ENCODE data around the gene SMAD5. TPM values are rescaled to one million over a fixed set of nuclear protein-coding genes. Genes with fewer than 3 reads are reported as not detected.

The SMAD5 gene
- total and polyA plus RNA-seq, 12 donors = 6.4 to 76.6 (median 46.2) TPM

- no peak overlapping the region for H3K4me3 ChIP-seq
- H3K27me3 ChIP-seq = peaks cover 28% of the 10 kb centered on the region
- peaks cover 0 to 16% of the 10 kb centered on the region in 2 donors for H3K36me3 ChIP-seq (replicated peaks in 1 of 2)
- no peak overlapping the region for H3K27ac ChIP-seq
- DNase-seq = no peak
- WGBS, 4 donors = 95 to 98% (median 97%) methylated on average over 7 of the region's 7 CpGs
- TF ChIP-seq CTCF (IDR thresholded peaks at IDR 0.05) (no peak), POLR2A (IDR thresholded peaks at IDR 0.05) (no peak)
- intact Hi-C loops (cut with DNase I) = no loop called here
- H3K9me3 ChIP-seq (replicated peaks in 1 of 3) = no peaks in the 10 kb centered on the region
- peaks cover 3 to 16% of the 10 kb centered on the region in 2 donors for H3K4me1 ChIP-seq (replicated peaks in 1 of 2)
Measured at GRCh38 chr5:136188859-136189258, 56.2 kb downstream of the SMAD5 start.

GRCh38 chr5:136190091-136190720 lies 57.6 kb downstream of the SMAD5 start:
- DNase-seq = peak in 1 of 7 donors; percentile 37
- 43 to 63% (median 60%) methylated on average over 5 of the region's 5 CpGs for WGBS, 4 donors
- Histone ChIP-seq H3K9me3 (replicated peaks in 1 of 3) (no peaks in the 10 kb centered on the region), H3K4me3 (no peak overlapping the region), H3K4me1 (replicated peaks in 1 of 2) (peaks cover 3 to 16% of the 10 kb centered on the region in 2 donors), H3K27me3 (peaks cover 28% of the 10 kb centered on the region), H3K27ac (no peak overlapping the region), H3K36me3 (replicated peaks in 1 of 2) (peaks cover 0 to 16% of the 10 kb centered on the region in 2 donors)
- intact Hi-C loops (cut with DNase I) = no loop called here
- TF ChIP-seq POLR2A (IDR thresholded peaks at IDR 0.05) (no peak), CTCF (IDR thresholded peaks at IDR 0.05) (no peak)

- Histone ChIP-seq H3K4me3 (no peak overlapping the region), H3K36me3 (replicated peaks in 1 of 2) (peaks cover 0 to 16% of the 10 kb centered on the region in 2 donors), H3K9me3 (replicated peaks in 1 of 3) (no peaks in the 10 kb centered on the region), H3K27me3 (peaks cover 28% of the 10 kb centered on the region), H3K27ac (no peak overlapping the region), H3K4me1 (replicated peaks in 1 of 2) (peaks cover 3 to 16% of the 10 kb centered on the region in 2 donors)
- intact Hi-C loops (cut with DNase I) = no loop called here
- no peak for TF ChIP-seq CTCF (IDR thresholded peaks at IDR 0.05)
- no peak for TF ChIP-seq POLR2A (IDR thresholded peaks at IDR 0.05)
- WGBS, 4 donors = 0 to 40% (median 22%) methylated on average over 1 of the region's 1 CpG
- no peak for DNase-seq
Measured at GRCh38 chr5:136190904-136191303, 58.3 kb downstream of the SMAD5 start.

GRCh38 chr5:136191304-136192014 lies 58.8 kb downstream of the SMAD5 start:
- 21 to 42% (median 26%) methylated on average over 21 to 44 of the region's 44 CpGs for WGBS, 4 donors

More at GRCh38 chr5:136191304-136192014, 58.8 kb downstream of the SMAD5 start:
- H3K4me1 ChIP-seq (replicated peaks in 1 of 2) = peaks cover 3 to 16% of the 10 kb centered on the region in 2 donors
- no peak overlapping the region for H3K4me3 ChIP-seq
- H3K9me3 ChIP-seq (replicated peaks in 1 of 3) = no peaks in the 10 kb centered on the region
- peak in 1 of 7 donors; percentile 37 for DNase-seq
- H3K27me3 ChIP-seq = peaks cover 28% of the 10 kb centered on the region
- TF ChIP-seq CTCF (IDR thresholded peaks at IDR 0.05) (no peak), POLR2A (IDR thresholded peaks at IDR 0.05) (no peak)
- H3K36me3 ChIP-seq (replicated peaks in 1 of 2) = peaks cover 0 to 16% of the 10 kb centered on the region in 2 donors
- intact Hi-C loops (cut with DNase I) = no loop called here
- no peak overlapping the region for H3K27ac ChIP-seq
